Mesenchymal stem cell (in vitro differentiated cells and primary cell): ENCODE data around the gene GRP.

Source experiments
- DNase-seq: peaks from one replicate; pipeline ENCODE4 v3.0.0-alpha.2; 2013
- H2AFZ ChIP-seq: one replicate; pipeline ENCODE4 v1.6.1; 2013; ENCODE audit warnings: low read depth, mild to moderate bottlenecking, control low read depth, inconsistent platforms, low read length, moderate library complexity
- H2AK5ac ChIP-seq: 2 replicates; pipeline ENCODE4 v1.6.1; 2013; ENCODE audit warnings: low read length, moderate library complexity, mild to moderate bottlenecking, inconsistent platforms; ENCODE audit not compliant: severe bottlenecking
- H2BK120ac ChIP-seq: one replicate; pipeline ENCODE4 v1.6.1; 2013; ENCODE audit warnings: low read depth, mild to moderate bottlenecking, inconsistent platforms, low read length, moderate library complexity
- H2BK12ac ChIP-seq, 2 experiments: one replicate each; pipeline ENCODE4 v1.6.1; 2013; ENCODE audit warnings: inconsistent platforms in 2 of 2, low read length in 2 of 2, mild to moderate bottlenecking in 2 of 2, moderate library complexity in 2 of 2, control low read depth in 1 of 2
- H2BK15ac ChIP-seq: one replicate; pipeline ENCODE4 v1.6.1; 2013; ENCODE audit warnings: mild to moderate bottlenecking, low read depth, inconsistent platforms; ENCODE audit not compliant: poor library complexity, severe bottlenecking
- H2BK5ac ChIP-seq: 2 replicates; pipeline ENCODE4 v1.6.1; 2013; ENCODE audit warnings: low read depth, mild to moderate bottlenecking, low read length, control low read depth, inconsistent platforms; ENCODE audit not compliant: poor library complexity, severe bottlenecking
- H3K14ac ChIP-seq, 2 experiments: one replicate each; pipeline ENCODE4 v1.6.1; 2013; ENCODE audit warnings: inconsistent platforms in 2 of 2, low read length in 2 of 2, control low read depth in 1 of 2, mild to moderate bottlenecking in 1 of 2, moderate library complexity in 1 of 2
- H3K18ac ChIP-seq, 2 experiments: one replicate each; pipeline ENCODE4 v1.6.1; 2013; ENCODE audit warnings: inconsistent platforms in 2 of 2, low read length in 2 of 2, control low read depth in 1 of 2, low read depth in 1 of 2, mild to moderate bottlenecking in 1 of 2
- H3K23ac ChIP-seq, 2 experiments: one replicate each; pipeline ENCODE4 v1.6.1; 2013; ENCODE audit warnings: inconsistent platforms in 2 of 2, low read length in 2 of 2, mild to moderate bottlenecking in 2 of 2, moderate library complexity in 2 of 2, control low read depth in 1 of 2
- H3K27ac ChIP-seq: 2 replicates; pipeline ENCODE4 v1.5.1; 2013; ENCODE audit warnings: mild to moderate bottlenecking, moderate library complexity, low read length, control low read depth, inconsistent platforms; ENCODE audit not compliant: poor library complexity, severe bottlenecking
- H3K27me3 ChIP-seq, 2 experiments: 2 replicates each; pipeline versions ENCODE4 v1.6.1 to v1.7.0; 2013; ENCODE audit warnings: low read length in 2 of 2, mild to moderate bottlenecking in 2 of 2, moderate library complexity in 2 of 2, control low read depth in 1 of 2, inconsistent platforms in 1 of 2; ENCODE audit not compliant: control insufficient read depth in 1 of 2, insufficient read depth in 1 of 2
- H3K36me3 ChIP-seq, 2 experiments: 2 replicates each; pipeline versions ENCODE4 v1.6.1 to v1.7.0; 2013; ENCODE audit warnings: low read length in 2 of 2, control low read depth in 1 of 2, inconsistent platforms in 1 of 2, low read depth in 1 of 2, mild to moderate bottlenecking in 1 of 2; ENCODE audit not compliant: insufficient read depth in 2 of 2, control insufficient read depth in 1 of 2
- H3K4ac ChIP-seq, 2 experiments: one replicate each; pipeline ENCODE4 v1.6.1; 2013; ENCODE audit warnings: inconsistent platforms in 2 of 2, low read length in 2 of 2, mild to moderate bottlenecking in 2 of 2, moderate library complexity in 2 of 2, control low read depth in 1 of 2, low read depth in 1 of 2
- H3K4me1 ChIP-seq: 2 replicates; pipeline ENCODE4 v1.6.1; 2013; ENCODE audit warnings: low read depth, low read length, control low read depth; ENCODE audit not compliant: control insufficient read depth, insufficient read depth
- H3K4me2 ChIP-seq: 2 replicates; pipeline ENCODE4 v1.6.1; 2013; ENCODE audit warnings: low read length, mild to moderate bottlenecking, inconsistent platforms; ENCODE audit not compliant: poor library complexity, severe bottlenecking
- H3K4me3 ChIP-seq, 2 experiments: 2 replicates each; pipeline versions ENCODE4 v1.5.1 to v1.7.0; 2013; ENCODE audit warnings: low read length in 2 of 2, mild to moderate bottlenecking in 2 of 2, control low read depth in 1 of 2, low read depth in 1 of 2; ENCODE audit not compliant: insufficient read depth in 1 of 2
- H3K79me1 ChIP-seq: replicated peaks from 2 replicates; pipeline ENCODE4 v1.6.1; 2013; ENCODE audit warnings: mild to moderate bottlenecking, control low read depth, low read length, inconsistent platforms; ENCODE audit not compliant: poor library complexity, severe bottlenecking
- H3K9ac ChIP-seq: 2 replicates; pipeline ENCODE4 v1.7.0; 2013; ENCODE audit warnings: mild to moderate bottlenecking, low read length, moderate library complexity
- H3K9me3 ChIP-seq: 2 replicates; pipeline ENCODE4 v1.7.0; 2013; ENCODE audit warnings: mild to moderate bottlenecking, low read length; ENCODE audit not compliant: control insufficient read depth
- H4K8ac ChIP-seq: one replicate; pipeline ENCODE4 v1.6.1; 2013; ENCODE audit warnings: inconsistent platforms, mild to moderate bottlenecking, low read length, moderate library complexity
- H4K91ac ChIP-seq: one replicate; pipeline ENCODE4 v1.6.1; 2013; ENCODE audit warnings: mild to moderate bottlenecking, low read length, inconsistent platforms
- WGBS: methylation state at CpG from one replicate; pipeline ENCODE4 v1.1.7; 2013; ENCODE audit warnings: mixed read lengths; 5-methylcytosine and 5-hydroxymethylcytosine counted together

Gene GRP

DNA sequence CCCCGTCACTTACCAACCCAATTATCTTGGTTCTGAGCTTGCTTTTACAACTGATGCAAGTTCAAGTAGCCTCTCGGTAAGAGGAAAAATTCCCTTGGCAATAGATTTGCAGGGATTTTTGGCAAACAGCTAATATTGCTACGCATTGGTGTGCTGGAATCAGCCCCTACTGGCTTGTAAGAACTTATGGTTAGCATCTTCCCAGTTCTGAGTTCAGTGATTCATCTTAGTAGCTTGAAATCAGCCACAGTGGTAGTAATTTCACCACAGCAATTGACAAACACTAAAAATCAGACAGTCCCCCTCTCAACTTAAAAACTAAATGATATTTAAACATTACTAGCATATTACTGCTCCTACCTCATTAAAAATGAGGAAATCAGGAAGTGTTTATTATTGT is 59.2 kb downstream of the GRP start:
- 38% methylated on average over 3 of the region's 3 CpGs for WGBS

DNA sequence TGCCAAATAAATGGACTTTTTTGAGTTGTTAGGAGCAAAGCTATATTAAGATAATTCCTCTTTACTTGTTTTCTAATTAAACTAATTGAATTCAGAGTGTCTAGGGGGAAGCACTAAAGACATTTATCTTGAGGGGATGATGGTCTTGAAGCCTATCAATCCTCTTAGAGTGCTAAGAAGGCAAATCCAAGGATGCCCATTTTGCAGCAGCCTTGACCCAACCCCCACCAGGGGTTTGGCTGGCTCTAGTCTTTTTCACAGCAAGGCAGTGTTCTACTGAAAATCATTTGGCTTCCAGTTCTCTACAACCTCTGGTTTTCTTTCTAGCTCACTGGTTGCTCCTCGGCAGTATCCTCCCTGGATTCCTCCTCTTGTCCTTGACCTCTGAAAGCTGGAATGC is 59.8 kb downstream of the GRP start:
- Histone ChIP-seq H3K4me1 (no peaks in the 10 kb centered on the region), H2AK5ac (no peak overlapping the region), H3K9ac (no peak overlapping the region), H2BK12ac (no peak overlapping the region), H2BK120ac (no peak overlapping the region), H3K18ac (no peak overlapping the region), H3K27ac (no peak overlapping the region), H3K14ac (no peak overlapping the region), H4K8ac (no peak overlapping the region), H2BK5ac (no peak overlapping the region), H3K4me3 (no peak overlapping the region), H3K23ac (no peak overlapping the region), H3K4ac (no peak overlapping the region), H3K27me3 (peaks cover 58 to 96% of the 10 kb centered on the region in 2 experiments), H3K9me3 (no peaks in the 10 kb centered on the region), H4K91ac (no peak overlapping the region), H3K36me3 (no peaks in the 10 kb centered on the region), H2BK15ac (no peak overlapping the region), H2AFZ (no peak overlapping the region), H3K4me2 (no peak overlapping the region), H3K79me1 (no peaks in the 10 kb centered on the region)
- WGBS: 57% methylated on average over 1 of the region's 1 CpG
- DNase-seq: no peak

More for the DNA sequence above, 59.2 kb downstream of the GRP start:
- Histone ChIP-seq H3K14ac (no peak overlapping the region), H3K18ac (no peak overlapping the region), H3K4me2 (no peak overlapping the region), H3K79me1 (no peaks in the 10 kb centered on the region), H2BK12ac (no peak overlapping the region), H3K9me3 (no peaks in the 10 kb centered on the region), H4K91ac (no peak overlapping the region), H2AFZ (no peak overlapping the region), H3K27ac (no peak overlapping the region), H3K23ac (no peak overlapping the region), H3K9ac (no peak overlapping the region), H3K36me3 (no peaks in the 10 kb centered on the region), H3K4ac (no peak overlapping the region), H2BK5ac (no peak overlapping the region), H2BK15ac (no peak overlapping the region), H2AK5ac (no peak overlapping the region), H2BK120ac (no peak overlapping the region), H4K8ac (no peak overlapping the region), H3K4me1 (no peaks in the 10 kb centered on the region), H3K4me3 (no peak overlapping the region), H3K27me3 (peaks cover 64 to 97% of the 10 kb centered on the region in 2 experiments)
- DNase-seq: no peak
